K562 (cell line): ENCODE measurements around the gene CREB5. TPM values are rescaled to one million over a fixed set of nuclear protein-coding genes. Genes with fewer than 3 reads are reported as not detected.

Source experiments
- ATAC-seq: fragments of 200-7000 bp; cut with Tn5 transposase; 3 replicates; pipeline ENCODE4 v1.9.1; 2020; ENCODE audit warnings: moderate library complexity
- BruUV-seq: library from RNA; stranded (reverse); fragments of 400-500 nt; replicated peaks from 2 replicates; lab custom pipeline; 2021; lab: Mats Ljungman, UMichigan
- CTCF ChIA-PET: fragments of 300-600 bp; formaldehyde crosslinking; extraction: SDS; loops from one replicate; lab custom pipeline; 2021; ENCODE audit warnings: low intra/inter-chr PET ratio; lab: Yijun Ruan, JAX
- POLR2A ChIA-PET: fragments of 300-600, 350-650 bp; sonication (Branson Sonifier 250); formaldehyde crosslinking; extraction: SDS; loops from one replicate; lab custom pipeline; 2021; ENCODE audit warnings: antibody characterized with exemption, inconsistent platforms; lab: Yijun Ruan, JAX
- DNase-seq, 4 experiments: peaks; one replicate each; pipeline versions ENCODE4 v3.0.0 to v3.0.0-alpha.2; 2011 to 2018; ENCODE audit warnings: low spot score in 3 of 4, mixed read lengths in 3 of 4; ENCODE audit errors: extremely low read depth in 1 of 4
- FAIRE-seq: peaks from 2 replicates; lab custom pipeline; 2011; peaks lifted over from hg19 to GRCh38; lab: Jason Lieb, UNC
- H2AFZ ChIP-seq: 2 replicates; pipeline ENCODE4 v1.6.0; 2011; ENCODE audit warnings: low read depth, low read length, control low read depth, inconsistent platforms
- H3K27ac ChIP-seq: fragments of 200-600 bp; 3 replicates; pipeline ENCODE4 v1.8.0; 2011; ENCODE audit warnings: low read depth, mild to moderate bottlenecking, control low read depth, inconsistent platforms, low read length, moderate library complexity, mixed read lengths; ENCODE audit errors: extremely low read depth
- H3K27me3 ChIP-seq, 2 experiments: fragments of 300-600 bp in 1 of 2; 2 replicates in 1 of 2; 3 replicates in 1 of 2; pipeline versions ENCODE4 v1.6.0 to v1.8.0; 2011; ENCODE audit warnings: inconsistent platforms in 2 of 2, low read length in 2 of 2, mild to moderate bottlenecking in 1 of 2, mixed read lengths in 1 of 2, moderate library complexity in 1 of 2; ENCODE audit not compliant: control insufficient read depth in 2 of 2, insufficient read depth in 2 of 2
- H3K36me3 ChIP-seq: fragments of 300-600 bp; 3 replicates; pipeline ENCODE4 v1.8.0; 2011; ENCODE audit warnings: mild to moderate bottlenecking, low read length, inconsistent platforms; ENCODE audit not compliant: control insufficient read depth, insufficient read depth
- H3K4me1 ChIP-seq, 2 experiments: fragments of 200-600 bp in 1 of 2; replicated peaks in 1 of 2; 2 replicates in 1 of 2; 3 replicates in 1 of 2; pipeline versions ENCODE4 v1.5.1 to v1.8.0; 2011; ENCODE audit warnings: inconsistent platforms in 2 of 2, low read length in 2 of 2, mild to moderate bottlenecking in 1 of 2, mixed read lengths in 1 of 2, moderate library complexity in 1 of 2; ENCODE audit not compliant: control insufficient read depth in 2 of 2, insufficient read depth in 2 of 2
- H3K4me2 ChIP-seq: 2 replicates; pipeline ENCODE4 v1.6.1; 2011; ENCODE audit warnings: low read length, control low read depth, inconsistent platforms, mixed read lengths; ENCODE audit not compliant: insufficient read depth
- H3K4me3 ChIP-seq: fragments of 200-600 bp; sonication (generic), shearing (Covaris generic); 2 replicates; pipeline ENCODE4 v1.5.1; 2016; ENCODE audit warnings: control low read depth, inconsistent platforms
- H3K79me2 ChIP-seq: fragments of 200-600 bp; 3 replicates; pipeline ENCODE4 v1.8.0; 2011; ENCODE audit warnings: low read length, inconsistent platforms; ENCODE audit not compliant: control insufficient read depth, insufficient read depth
- H3K9ac ChIP-seq, 2 experiments: 2 replicates each; pipeline versions ENCODE4 v1.6.0 to v1.6.1; 2011; ENCODE audit warnings: low read depth in 2 of 2, low read length in 2 of 2, control low read depth in 1 of 2, inconsistent platforms in 1 of 2, mild to moderate bottlenecking in 1 of 2, mixed read lengths in 1 of 2; ENCODE audit not compliant: insufficient read depth in 1 of 2
- H3K9me1 ChIP-seq: one replicate; pipeline ENCODE4 v1.6.0; 2011; ENCODE audit warnings: inconsistent platforms, mild to moderate bottlenecking, low read length, moderate library complexity; ENCODE audit not compliant: control insufficient read depth, insufficient read depth
- H3K9me3 ChIP-seq: replicated peaks from 2 replicates; pipeline ENCODE4 v1.5.1; 2011; ENCODE audit warnings: low read depth, low read length, inconsistent platforms; ENCODE audit not compliant: control insufficient read depth, insufficient read depth
- H4K20me1 ChIP-seq: replicated peaks from 2 replicates; pipeline ENCODE4 v1.6.1; 2011; ENCODE audit warnings: low read length, inconsistent platforms, mixed read lengths; ENCODE audit not compliant: control insufficient read depth, insufficient read depth
- FIP1L1 ChIP-seq: fragments of 200-400 bp; formaldehyde crosslinking; IDR thresholded peaks from 2 replicates; pipeline ENCODE4 v1.6.1; 2018; ENCODE audit warnings: mild to moderate bottlenecking, low read depth, low read length; ENCODE audit not compliant: poor library complexity, severe bottlenecking
- PTTG1 ChIP-seq: fragments of 450-650 bp; IDR thresholded peaks from 2 replicates; pipeline ENCODE4 v1.6.1; 2016; ENCODE audit warnings: low read depth, mild to moderate bottlenecking, missing genetic modification characterization, missing compliant biosample characterization
- ZBTB34 ChIP-seq: fragments of 250-450 bp; sonication (Bioruptor Pico); IDR thresholded peaks from 2 replicates; pipeline ENCODE4 v1.8.0; 2021; ENCODE audit warnings: mild to moderate bottlenecking, moderate library complexity
- WGBS: fragments of 100-300 bp; shearing (Covaris generic); methylation state at CpG from one replicate; pipeline ENCODE4 v1.1.6; 2016; ENCODE audit warnings: low coverage, mixed read lengths; ENCODE audit not compliant: insufficient coverage; ENCODE audit errors: missing lambda C conversion rate; 5-methylcytosine and 5-hydroxymethylcytosine counted together
- in situ Hi-C: fragments of 300-500 bp; cut with MboI; formaldehyde crosslinking; loops from 4 replicates; pipeline ENCODE4 v1.15.0; 2018; ENCODE audit warnings: inconsistent platforms, mixed read lengths
- intact Hi-C: fragments of 100-400 bp; cut with micrococcal nuclease; formaldehyde crosslinking; loops from 2 replicates; pipeline ENCODE4 v1.14.2; 2022
- polyA plus RNA-seq, 8 experiments: library from polyadenylated mRNA; depleted of rRNA in 4 of 8; stranded (reverse) in 5 of 8; unstranded in 3 of 8; fragments of >200 nt; fragmentation: Nextera tagmentation in 2 of 8; fragmentation: Illumina TruSeq in 1 of 8; extraction: Ambion mirVana in 2 of 8; extraction: Trizol in 1 of 8; gene quantifications; 2 replicates each; pipeline versions ENCODE4 v1.2.1 to v1.2.3, GENCODE V29; 2011 to 2014; ENCODE audit warnings: inconsistent platforms in 1 of 8, missing spikeins in 1 of 8
- total RNA-seq, 7 experiments: library from RNA; depleted of rRNA in 6 of 7; stranded (reverse); fragments of >200 nt in 6 of 7; fragmentation: Illumina TruSeq in 2 of 7; extraction: Trizol in 2 of 7; gene quantifications; 2 replicates each; pipeline versions ENCODE4 v1.2.1 to v1.2.3, GENCODE V29; 2011 to 2021; ENCODE audit warnings: low replicate concordance in 1 of 7

Gene CREB5
- total and polyA plus RNA-seq, 9 of the 15 experiments (the other 6 are each of a cell fraction or from before 2014, with no cell fraction given) = 0.33 to 6.4 (median 1.8) TPM

- DNase-seq (no peak), FAIRE-seq (no peak), ATAC-seq (no peak)
- in situ Hi-C loops = no loop called here
- H3K4me3 ChIP-seq = no peak overlapping the region
- H3K9ac ChIP-seq = no peak overlapping the region
- no peak for TF ChIP-seq PTTG1 (tag)
- H4K20me1 ChIP-seq = no peaks in the 10 kb centered on the region
- H3K36me3 ChIP-seq = no peaks in the 10 kb centered on the region
- H3K9me3 ChIP-seq = no peaks in the 10 kb centered on the region
- no peaks in the 10 kb centered on the region for H3K79me2 ChIP-seq
- CTCF ChIA-PET = no interaction called here
- H3K9me1 ChIP-seq = no peaks in the 10 kb centered on the region
- no peaks in the 10 kb centered on the region for H3K4me1 ChIP-seq
- no peak overlapping the region for H3K27ac ChIP-seq
- H2AFZ ChIP-seq = no peak overlapping the region
- BruUV-seq = no TSS peak
- H3K4me2 ChIP-seq = no peak overlapping the region
- POLR2A ChIA-PET = no interaction called here
- H3K27me3 ChIP-seq = no peaks in the 10 kb centered on the region
- intact Hi-C loops = no loop called here
These were observed 133.7 kb downstream of the CREB5 start for GRCh38 chr7:28546067-28546466.

- Histone ChIP-seq H3K27me3 (no peaks in the 10 kb centered on the region), H3K36me3 (no peaks in the 10 kb centered on the region), H3K79me2 (no peaks in the 10 kb centered on the region), H3K4me2 (no peak overlapping the region), H3K4me1 (no peaks in the 10 kb centered on the region), H3K9me1 (no peaks in the 10 kb centered on the region), H3K27ac (no peak overlapping the region), H4K20me1 (no peaks in the 10 kb centered on the region), H3K4me3 (no peak overlapping the region), H2AFZ (no peak overlapping the region), H3K9ac (no peak overlapping the region), H3K9me3 (no peaks in the 10 kb centered on the region)
- BruUV-seq = no TSS peak
- ChIA-PET CTCF (no interaction called here), POLR2A (no interaction called here)
- TF ChIP-seq FIP1L1 (no peak), ZBTB34 (CRISPR knock-in tag) (no peak)
- ATAC-seq (no peak), FAIRE-seq (no peak), DNase-seq (no peak)
- intact Hi-C loops = no loop called here
- 10% methylated on average over 3 of the region's 3 CpGs for WGBS
- in situ Hi-C loops = no loop called here
These were observed 134.8 kb downstream of the CREB5 start for GRCh38 chr7:28547115-28547514.
